T-cell (primary cell): ENCODE measurements around the gene ZBED5. TPM values are rescaled to one million over a fixed set of nuclear protein-coding genes. Genes with fewer than 3 reads are reported as not detected.
"Not testable (repeated sequence)": the region's sequence is repeated elsewhere in the genome, so short reads cannot be mapped to it uniquely, and the experiment has no call there.

Source experiments
- ATAC-seq, 4 experiments: fragments of 200-7000 bp in 3 of 4; fragments of 150-1000 bp in 1 of 4; cut with Tn5 transposase; replicated peaks in 1 of 4; 1 replicate in 3 of 4; 2 replicates in 1 of 4; pipeline ENCODE4 v1.10.0; 2021; ENCODE audit warnings: moderate library complexity in 3 of 4, mild to moderate bottlenecking in 2 of 4, moderate number of reproducible peaks in 1 of 4
- CTCF ChIA-PET, 2 donors: fragments of 300-600 bp; sonication (Branson Sonifier 250); formaldehyde crosslinking; loops; one replicate each; lab custom pipeline; 2022; ENCODE audit warnings: antibody characterized with exemption in 2 of 2; lab: Charles Lee
- POLR2A ChIA-PET, 2 donors: fragments of 300-600 bp; sonication (Branson Sonifier 250); formaldehyde crosslinking; loops; one replicate each; lab custom pipeline; 2022; ENCODE audit warnings: antibody characterized with exemption in 2 of 2; lab: Charles Lee
- DNase-seq, 35 experiments: peaks; one replicate each; pipeline versions ENCODE4 v3.0.0 to v3.0.0-alpha.2; 2013 to 2023
- H3K27ac ChIP-seq: one replicate; pipeline ENCODE4 v1.5.1; 2013; ENCODE audit warnings: low read length
- H3K27me3 ChIP-seq, 2 experiments: replicated peaks in 1 of 2; 1 replicate in 1 of 2; 2 replicates in 1 of 2; pipeline versions ENCODE4 v1.6.1 to v1.7.0; 2013; ENCODE audit warnings: low read length in 1 of 2, mixed read lengths in 1 of 2; ENCODE audit not compliant: control insufficient read depth in 2 of 2, insufficient read depth in 2 of 2; ENCODE audit errors: extremely low read depth in 1 of 2
- H3K36me3 ChIP-seq, 2 donors: 1 replicate in 1 of 2; 2 replicates in 1 of 2; pipeline versions ENCODE4 v1.6.1 to v1.7.0; 2013; ENCODE audit warnings: low read length in 1 of 2; ENCODE audit not compliant: control insufficient read depth in 2 of 2, insufficient read depth in 1 of 2; ENCODE audit errors: extremely low read depth in 1 of 2
- H3K4me1 ChIP-seq, 2 experiments: 1 replicate in 1 of 2; 2 replicates in 1 of 2; pipeline versions ENCODE4 v1.6.1 to v1.7.0; 2013; ENCODE audit warnings: low read length in 2 of 2, mixed read lengths in 1 of 2; ENCODE audit not compliant: insufficient read depth in 2 of 2, control insufficient read depth in 1 of 2; ENCODE audit errors: extremely low read depth in 1 of 2
- H3K4me3 ChIP-seq, 2 donors: 1 replicate in 1 of 2; 2 replicates in 1 of 2; pipeline versions ENCODE4 v1.5.1 to v1.7.0; 2013; ENCODE audit warnings: mild to moderate bottlenecking in 2 of 2, low read length in 1 of 2, moderate library complexity in 1 of 2; ENCODE audit not compliant: control insufficient read depth in 1 of 2; ENCODE audit errors: extremely low read depth in 1 of 2
- H3K9me3 ChIP-seq: 2 replicates; pipeline ENCODE4 v1.7.0; 2013
- H3K27ac Mint-ChIP-seq, 2 donors: one replicate each; pipeline ENCODE4 v1.8.0; 2020 to 2021; ENCODE audit warnings: mild to moderate bottlenecking in 2 of 2, mixed read lengths in 2 of 2
- H3K27me3 Mint-ChIP-seq, 2 donors: one replicate each; pipeline ENCODE4 v1.8.0; 2021 to 2022; ENCODE audit warnings: mixed read lengths in 2 of 2
- H3K36me3 Mint-ChIP-seq: one replicate; pipeline ENCODE4 v1.8.0; 2021; ENCODE audit warnings: mixed read lengths
- H3K4me1 Mint-ChIP-seq, 3 donors: one replicate each; pipeline ENCODE4 v1.8.0; 2020 to 2022; ENCODE audit warnings: mixed read lengths in 3 of 3, mild to moderate bottlenecking in 1 of 3
- H3K4me3 Mint-ChIP-seq, 3 donors: one replicate each; pipeline ENCODE4 v1.8.0; 2020 to 2022; ENCODE audit warnings: mild to moderate bottlenecking in 3 of 3, mixed read lengths in 3 of 3, moderate library complexity in 3 of 3
- H3K9me3 Mint-ChIP-seq, 3 donors: one replicate each; pipeline ENCODE4 v1.8.0; 2020 to 2022; ENCODE audit warnings: mixed read lengths in 3 of 3
- WGBS: methylation state at CpG from one replicate; pipeline ENCODE4 v1.1.5; 2013; ENCODE audit warnings: missing lambda C conversion rate; ENCODE audit not compliant: insufficient coverage; 5-methylcytosine and 5-hydroxymethylcytosine counted together
- total RNA-seq, 35 experiments: library from RNA in 6 of 35; stranded (reverse) in 6 of 35; fragments of 120-200 nt in 1 of 35; gene quantifications; one replicate each; pipeline versions ENCODE4 v1.2.1 to v1.2.4 and lab custom pipeline; 2013 to 2026

Gene ZBED5
- total RNA-seq, 5 donors from 2014 or later (not counting 1 experiment from before 2014, with no cell fraction given), result 70.1 to 112 (median 106) TPM

DNA sequence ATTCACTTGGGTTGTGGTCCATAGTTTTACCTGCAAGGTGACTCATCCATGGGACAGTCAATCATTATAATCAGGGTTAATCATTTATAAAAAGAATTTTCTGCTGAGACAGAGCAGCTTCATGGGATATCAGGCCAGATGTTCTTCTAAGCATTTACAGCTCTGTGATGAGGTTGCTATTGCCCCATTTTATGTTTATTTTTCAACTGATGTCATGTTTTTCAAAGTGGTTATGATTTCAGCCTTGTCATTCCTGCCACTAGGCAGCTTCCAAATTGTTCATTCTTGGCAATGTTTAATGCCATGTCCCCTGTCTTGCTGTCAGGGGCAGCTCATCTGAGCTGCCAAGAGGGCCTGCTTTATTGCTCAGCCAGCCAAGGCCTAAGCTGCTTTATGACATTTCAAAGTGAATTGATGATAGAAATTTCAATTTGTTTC is 35.9 kb upstream of the ZBED5 start:
- Histone ChIP-seq H3K4me3 (no peak overlapping the region), H3K27me3 (peaks cover 0 to 3% of the 10 kb centered on the region in 2 experiments), H3K27ac (no peak overlapping the region), H3K9me3 (no peaks in the 10 kb centered on the region), H3K36me3 (no peaks in the 10 kb centered on the region), H3K4me1 (no peaks in the 10 kb centered on the region)
- no peaks in the 10 kb centered on the region for H3K4me1 Mint-ChIP-seq
- no peak for DNase-seq
- no peak overlapping the region for H3K27ac Mint-ChIP-seq
- ATAC-seq, result no peak
- H3K4me3 Mint-ChIP-seq, result no peak overlapping the region
- H3K9me3 Mint-ChIP-seq, result peaks cover 5 to 15% (median 9%) of the 10 kb centered on the region in 3 donors
- peaks cover 0 to 3% of the 10 kb centered on the region in 2 donors for H3K27me3 Mint-ChIP-seq
- ChIA-PET POLR2A (interaction anchor here in 1 of 2 donors (0.6 kb wide), 1 partner anchor 14 kb away, joined by 6 read pairs; no protein-coding TSS in a partner anchor), CTCF (interaction anchor here (0.7 to 1.6 kb wide), 2 partner anchors 13 to 15 kb away, joined by 3 to 7 read pairs; no protein-coding TSS in a partner anchor)
- H3K36me3 Mint-ChIP-seq, result peaks cover 12% of the 10 kb centered on the region

DNA sequence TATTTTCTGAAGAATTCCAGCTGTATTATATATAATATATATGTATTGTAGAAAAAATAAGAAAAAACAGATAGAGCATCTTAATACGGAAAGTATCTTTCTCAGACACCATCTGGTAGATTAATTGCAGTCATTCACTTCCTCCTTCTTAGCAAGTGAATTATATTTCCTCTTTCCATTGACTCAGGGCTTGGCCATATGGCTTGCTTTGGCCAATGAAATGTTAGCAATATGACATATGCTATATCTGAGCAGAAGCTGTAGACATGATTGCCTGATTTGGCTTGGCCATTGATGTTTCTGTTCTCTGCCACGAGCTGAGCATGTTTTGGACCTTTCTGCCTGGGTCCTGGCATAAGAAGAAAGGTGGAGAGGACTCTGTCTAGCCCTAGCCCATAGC is 34.4 kb upstream of the ZBED5 start:
- DNase-seq, result no peak
- 29% methylated on average over 1 of the region's 2 CpGs for WGBS
- CTCF ChIA-PET, result interaction anchor here (0.6 kb wide), 2 partner anchors 14 to 51 kb away, joined by 3 to 4 read pairs; no protein-coding TSS in a partner anchor

DNA sequence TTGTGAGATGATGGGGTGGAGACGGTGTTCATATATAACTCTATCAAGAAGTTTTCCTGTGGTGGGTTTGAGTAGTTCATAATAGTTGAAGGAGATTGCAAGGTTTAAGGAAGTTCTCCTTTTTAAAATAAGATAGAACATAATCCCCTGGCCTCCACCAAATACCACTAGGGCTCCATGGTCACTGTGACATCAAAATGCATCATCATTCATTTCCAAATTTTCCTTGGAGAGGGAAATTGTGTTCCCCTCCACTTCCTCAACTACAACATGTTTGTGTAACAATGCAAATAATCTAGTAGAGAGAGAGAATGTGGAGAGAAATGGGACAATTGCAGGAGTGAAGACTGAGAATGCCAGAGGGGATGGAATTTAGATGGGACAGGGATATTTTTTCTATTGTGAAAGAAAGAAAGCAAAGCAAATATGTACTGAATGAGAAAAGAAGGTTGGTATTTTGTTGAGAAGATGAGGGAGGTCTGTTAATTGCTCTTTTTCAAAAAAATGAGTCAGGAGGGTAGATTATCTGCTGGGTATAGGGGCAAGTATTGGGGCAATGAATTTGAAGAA is 33.4 kb upstream of the ZBED5 start:
- no peaks in the 10 kb centered on the region for H3K27me3 ChIP-seq
- H3K4me1 ChIP-seq, result no peaks in the 10 kb centered on the region
- CTCF ChIA-PET, result interaction anchor here in 1 of 2 donors (0.6 kb wide), 1 partner anchor 13 kb away, joined by 4 read pairs; no protein-coding TSS in a partner anchor
- WGBS, result no CpG with 5 or more reads among the region's 1 CpG
- ATAC-seq (no peak), DNase-seq (no peak)
- peaks cover 12% of the 10 kb centered on the region for H3K36me3 Mint-ChIP-seq
- no peaks in the 10 kb centered on the region for H3K9me3 ChIP-seq
- H3K36me3 ChIP-seq, result no peaks in the 10 kb centered on the region
- no peak overlapping the region for H3K27ac ChIP-seq
- H3K9me3 Mint-ChIP-seq, result peaks cover 5 to 15% (median 9%) of the 10 kb centered on the region in 3 donors
- no peak overlapping the region for H3K27ac Mint-ChIP-seq
- H3K4me3 Mint-ChIP-seq, result no peak overlapping the region
- peaks cover 0 to 4% of the 10 kb centered on the region in 2 donors for H3K27me3 Mint-ChIP-seq
- H3K4me1 Mint-ChIP-seq, result no peaks in the 10 kb centered on the region
- POLR2A ChIA-PET, result no interaction called here
- no peak overlapping the region for H3K4me3 ChIP-seq

More for the DNA sequence above, 34.4 kb upstream of the ZBED5 start:
- POLR2A ChIA-PET, result interaction anchor here in 1 of 2 donors (0.7 kb wide), 1 partner anchor 62 kb away, joined by 4 read pairs; no protein-coding TSS in a partner anchor
- Histone ChIP-seq H3K4me3 (no peak overlapping the region), H3K36me3 (no peaks in the 10 kb centered on the region), H3K9me3 (no peaks in the 10 kb centered on the region), H3K27ac (no peak overlapping the region), H3K4me1 (no peaks in the 10 kb centered on the region), H3K27me3 (no peaks in the 10 kb centered on the region)
- Mint-ChIP-seq H3K36me3 (peaks cover 12% of the 10 kb centered on the region), H3K9me3 (peaks cover 5 to 15% (median 9%) of the 10 kb centered on the region in 3 donors), H3K4me1 (no peaks in the 10 kb centered on the region), H3K27ac (no peak overlapping the region), H3K27me3 (peaks cover 0 to 4% of the 10 kb centered on the region in 2 donors), H3K4me3 (no peak overlapping the region)
- ATAC-seq, result no peak

DNA sequence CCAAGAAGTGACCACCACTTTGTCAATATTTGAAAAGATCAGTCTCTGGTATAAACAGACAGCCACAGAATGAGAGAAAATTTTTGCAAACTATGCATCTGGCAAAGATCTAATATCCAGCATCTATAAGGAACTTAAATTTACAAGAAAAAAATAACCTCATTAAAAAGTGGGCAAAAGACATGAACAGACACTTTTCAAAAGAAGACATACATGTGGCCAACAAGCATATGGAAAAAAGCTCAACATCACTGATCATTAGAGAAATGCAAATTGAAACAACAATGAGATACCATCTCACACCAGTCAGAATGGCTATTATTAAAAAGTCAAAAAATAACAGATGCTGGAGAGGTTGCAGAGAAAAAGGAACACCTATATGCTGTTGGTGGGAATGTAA is 32.2 kb upstream of the ZBED5 start:
- H3K27ac ChIP-seq, H3K27me3 Mint-ChIP-seq, H3K4me3 Mint-ChIP-seq, DNase-seq, H3K4me1 Mint-ChIP-seq, H3K27me3 ChIP-seq, H3K36me3 ChIP-seq, H3K4me3 ChIP-seq, H3K4me1 ChIP-seq, POLR2A ChIA-PET, CTCF ChIA-PET, ATAC-seq, H3K9me3 ChIP-seq, H3K27ac Mint-ChIP-seq: not testable (repeated sequence)
- Mint-ChIP-seq H3K9me3 (peaks cover 5 to 15% (median 9%) of the 10 kb centered on the region in 3 donors), H3K36me3 (peaks cover 12% of the 10 kb centered on the region)

DNA sequence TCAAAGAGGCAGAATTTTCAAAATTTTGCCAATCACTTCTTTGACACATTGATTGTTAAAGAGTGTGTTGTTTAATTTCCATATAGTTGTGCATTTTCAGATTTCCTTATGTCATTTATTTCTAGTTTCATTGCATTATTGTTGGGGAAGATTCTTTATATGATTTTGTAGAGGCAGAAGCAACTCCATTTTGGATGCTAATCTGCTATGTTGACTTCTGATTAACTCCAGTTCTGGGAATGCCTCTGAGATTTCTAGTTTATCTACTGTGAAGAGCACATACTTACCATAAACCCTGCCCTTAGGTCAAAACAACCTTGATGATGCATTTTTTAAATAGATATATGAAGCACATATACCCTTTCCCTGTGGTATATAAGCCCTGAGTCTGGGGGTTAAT is 29.5 kb upstream of the ZBED5 start:
- ChIA-PET CTCF (no interaction called here), POLR2A (no interaction called here)
- Histone ChIP-seq H3K27me3 (no peaks in the 10 kb centered on the region), H3K36me3 (no peaks in the 10 kb centered on the region), H3K9me3 (no peaks in the 10 kb centered on the region), H3K4me3 (no peak overlapping the region), H3K4me1 (peaks cover 0 to 2% of the 10 kb centered on the region in 2 experiments), H3K27ac (no peak overlapping the region)
- Mint-ChIP-seq H3K9me3 (peaks cover 10 to 20% (median 16%) of the 10 kb centered on the region in 3 donors), H3K27ac (no peak overlapping the region), H3K4me3 (no peak overlapping the region), H3K27me3 (peaks cover 0 to 4% of the 10 kb centered on the region in 2 donors), H3K36me3 (peaks cover 21% of the 10 kb centered on the region), H3K4me1 (no peaks in the 10 kb centered on the region)
- ATAC-seq, result no peak
- no peak for DNase-seq

DNA sequence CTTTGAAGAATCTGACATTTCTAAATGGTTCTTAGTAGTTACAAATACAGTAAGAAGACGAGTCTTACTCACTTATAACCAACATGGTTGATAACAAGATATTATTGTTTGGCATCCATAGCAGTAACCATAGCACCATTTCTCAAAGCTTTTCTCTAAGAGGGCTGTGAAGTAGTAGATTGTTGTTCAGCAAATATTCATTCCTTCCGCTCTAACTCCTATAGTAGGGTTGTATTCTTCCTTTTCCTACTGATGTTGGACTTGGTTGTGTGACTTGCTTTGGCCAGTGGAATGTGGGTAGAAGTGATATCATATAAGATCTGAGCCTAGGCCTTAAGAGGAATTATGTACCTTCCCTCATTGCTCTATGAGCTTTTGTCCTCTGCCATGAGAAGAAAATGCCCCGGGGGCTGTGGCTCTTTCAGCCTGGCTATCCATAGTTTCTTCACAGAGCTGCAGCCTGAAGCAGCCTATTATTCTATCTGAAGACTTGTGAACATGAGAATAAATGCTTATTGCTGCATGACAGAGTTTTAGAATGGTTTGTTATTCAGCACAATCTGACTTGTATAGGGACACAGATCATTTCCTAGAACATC is 28.9 kb upstream of the ZBED5 start:
- ChIA-PET POLR2A (interaction anchor here in 1 of 2 donors (0.6 kb wide), 1 partner anchor 1176 kb away, joined by 3 read pairs; no protein-coding TSS in a partner anchor), CTCF (no interaction called here)
- Mint-ChIP-seq H3K4me1 (no peaks in the 10 kb centered on the region), H3K27ac (no peak overlapping the region), H3K36me3 (peaks cover 21% of the 10 kb centered on the region), H3K9me3 (peaks cover 10 to 20% (median 16%) of the 10 kb centered on the region in 3 donors), H3K27me3 (peaks cover 0 to 4% of the 10 kb centered on the region in 2 donors), H3K4me3 (no peak overlapping the region)
- Histone ChIP-seq H3K4me1 (peaks cover 0 to 2% of the 10 kb centered on the region in 2 experiments), H3K27me3 (no peaks in the 10 kb centered on the region), H3K9me3 (no peaks in the 10 kb centered on the region), H3K27ac (no peak overlapping the region), H3K36me3 (no peaks in the 10 kb centered on the region), H3K4me3 (no peak overlapping the region)
- WGBS, result 100% methylated on average over 1 of the region's 3 CpGs
- ATAC-seq (no peak), DNase-seq (no peak)
